ENCODE measurements around the gene SIM2.

The SIM2 gene

GRCh38 chr21:36719614-36720013 is 20.7 kb downstream of the SIM2 start:
- Histone ChIP-seq H3K27ac (no peak overlapping the region), H3K4me2 (no peak overlapping the region), H2AFZ (ENCODE audit: low read depth) (no peak overlapping the region), H3K4me1 (ENCODE audit: low read depth, poor library complexity, severe bottlenecking) (no peaks in the 10 kb centered on the region), H3K27me3 (ENCODE audit: insufficient read depth, low read depth) (no peaks in the 10 kb centered on the region), H3K4me3 (IDR thresholded peaks at IDR 0.05; ENCODE audit: insufficient read depth, low read depth, low read length) (no peak overlapping the region), H3K36me3 (ENCODE audit: insufficient read depth) (no peaks in the 10 kb centered on the region), H4K20me1 (ENCODE audit: insufficient read depth) (no peaks in the 10 kb centered on the region), H3K79me2 (ENCODE audit: insufficient read depth, low read depth) (no peaks in the 10 kb centered on the region), H3K9ac (no peak overlapping the region)
- no peak for TF ChIP-seq CTCF (conservative IDR thresholded peaks at IDR 0.05; ENCODE audit: low read depth, low read length)

- no peak overlapping the region for H3K27ac ChIP-seq
- H4K20me1 ChIP-seq (ENCODE audit: insufficient read depth) = no peaks in the 10 kb centered on the region
- TF ChIP-seq CTCF (conservative IDR thresholded peaks at IDR 0.05; ENCODE audit: low read depth, low read length) = no peak
- H3K36me3 ChIP-seq (ENCODE audit: insufficient read depth) = no peaks in the 10 kb centered on the region
- H3K27me3 ChIP-seq (ENCODE audit: insufficient read depth, low read depth) = no peaks in the 10 kb centered on the region
- no peaks in the 10 kb centered on the region for H3K4me1 ChIP-seq (ENCODE audit: low read depth, poor library complexity, severe bottlenecking)
- no peaks in the 10 kb centered on the region for H3K79me2 ChIP-seq (ENCODE audit: insufficient read depth, low read depth)
- H3K4me3 ChIP-seq (IDR thresholded peaks at IDR 0.05; ENCODE audit: insufficient read depth, low read depth, low read length) = no peak overlapping the region
- H3K4me2 ChIP-seq = no peak overlapping the region
- H3K9ac ChIP-seq = no peak overlapping the region
- no peak overlapping the region for H2AFZ ChIP-seq (ENCODE audit: low read depth)
Measured at GRCh38 chr21:36721817-36722216, 22.9 kb downstream of the SIM2 start.

- no peak overlapping the region for H3K27ac ChIP-seq
- no peaks in the 10 kb centered on the region for H3K27me3 ChIP-seq (ENCODE audit: insufficient read depth, low read depth)
- TF ChIP-seq CTCF (conservative IDR thresholded peaks at IDR 0.05; ENCODE audit: low read depth, low read length) = no peak
Measured at GRCh38 chr21:36722370-36723368, 23.8 kb downstream of the SIM2 start.

GRCh38 chr21:36723371-36723881 is 24.5 kb downstream of the SIM2 start:
- no peaks in the 10 kb centered on the region for H3K79me2 ChIP-seq (ENCODE audit: insufficient read depth, low read depth)
- no peak overlapping the region for H3K4me2 ChIP-seq
- no peak for TF ChIP-seq CTCF (conservative IDR thresholded peaks at IDR 0.05; ENCODE audit: low read depth, low read length)
- no peaks in the 10 kb centered on the region for H4K20me1 ChIP-seq (ENCODE audit: insufficient read depth)
- no peak overlapping the region for H2AFZ ChIP-seq (ENCODE audit: low read depth)
- H3K36me3 ChIP-seq (ENCODE audit: insufficient read depth) = no peaks in the 10 kb centered on the region
- no peak overlapping the region for H3K9ac ChIP-seq
- no peak overlapping the region for H3K4me3 ChIP-seq (IDR thresholded peaks at IDR 0.05; ENCODE audit: insufficient read depth, low read depth, low read length)
- no peaks in the 10 kb centered on the region for H3K4me1 ChIP-seq (ENCODE audit: low read depth, poor library complexity, severe bottlenecking)
- no peaks in the 10 kb centered on the region for H3K27me3 ChIP-seq (ENCODE audit: insufficient read depth, low read depth)
- no peak overlapping the region for H3K27ac ChIP-seq

More at GRCh38 chr21:36722370-36723368, 23.8 kb downstream of the SIM2 start:
- no peaks in the 10 kb centered on the region for H3K4me1 ChIP-seq (ENCODE audit: low read depth, poor library complexity, severe bottlenecking)
- no peaks in the 10 kb centered on the region for H3K36me3 ChIP-seq (ENCODE audit: insufficient read depth)
- H4K20me1 ChIP-seq (ENCODE audit: insufficient read depth) = no peaks in the 10 kb centered on the region
- no peaks in the 10 kb centered on the region for H3K79me2 ChIP-seq (ENCODE audit: insufficient read depth, low read depth)
- H2AFZ ChIP-seq (ENCODE audit: low read depth) = no peak overlapping the region
- H3K4me2 ChIP-seq = no peak overlapping the region
- H3K9ac ChIP-seq = no peak overlapping the region
- no peak overlapping the region for H3K4me3 ChIP-seq (IDR thresholded peaks at IDR 0.05; ENCODE audit: insufficient read depth, low read depth, low read length)

Measured in KMS-11 (cell line).